Memory B cell (primary cell): ENCODE data around the gene ASB1.

Source experiments
- ATAC-seq: fragments of 150-1000 bp; cut with Tn5 transposase; 2 replicates; pipeline ENCODE4 v1.10.0; 2021; ENCODE audit warnings: low read depth, mild to moderate bottlenecking, moderate library complexity
- DNase-seq, 2 donors: peaks; one replicate each; pipeline ENCODE4 v3.0.0; 2022; ENCODE audit warnings: low spot score in 2 of 2
- H3K27ac Mint-ChIP-seq: one replicate; pipeline ENCODE4 v1.8.0; 2022; ENCODE audit warnings: mild to moderate bottlenecking, moderate library complexity, mixed read lengths
- H3K27me3 Mint-ChIP-seq: one replicate; pipeline ENCODE4 v1.8.0; 2022; ENCODE audit warnings: mixed read lengths
- H3K36me3 Mint-ChIP-seq: one replicate; pipeline ENCODE4 v1.8.0; 2022; ENCODE audit warnings: mild to moderate bottlenecking, mixed read lengths
- H3K4me1 Mint-ChIP-seq: one replicate; pipeline ENCODE4 v1.8.0; 2022; ENCODE audit warnings: mixed read lengths
- H3K4me3 Mint-ChIP-seq: one replicate; pipeline ENCODE4 v1.8.0; 2022; ENCODE audit warnings: mild to moderate bottlenecking, moderate library complexity, mixed read lengths
- H3K9me3 Mint-ChIP-seq: one replicate; pipeline ENCODE4 v1.8.0; 2022; ENCODE audit warnings: mixed read lengths

The ASB1 gene

GRCh38 chr2:238450440-238450861 is 23.7 kb downstream of the ASB1 start:
- DNase-seq (no peak), ATAC-seq (no peak)
- Mint-ChIP-seq H3K9me3 (peaks cover 6% of the 10 kb centered on the region), H3K27me3 (no peaks in the 10 kb centered on the region), H3K36me3 (peaks cover 50% of the 10 kb centered on the region), H3K4me1 (no peaks in the 10 kb centered on the region), H3K27ac (no peak overlapping the region), H3K4me3 (no peak overlapping the region)

GRCh38 chr2:238453842-238454241 is 27.1 kb downstream of the ASB1 start:
- DNase-seq (no peak), ATAC-seq (no peak)
- Mint-ChIP-seq H3K4me3 (no peak overlapping the region), H3K27ac (no peak overlapping the region), H3K36me3 (peaks cover 30% of the 10 kb centered on the region), H3K9me3 (peaks cover 14% of the 10 kb centered on the region), H3K27me3 (no peaks in the 10 kb centered on the region), H3K4me1 (no peaks in the 10 kb centered on the region)

DNA sequence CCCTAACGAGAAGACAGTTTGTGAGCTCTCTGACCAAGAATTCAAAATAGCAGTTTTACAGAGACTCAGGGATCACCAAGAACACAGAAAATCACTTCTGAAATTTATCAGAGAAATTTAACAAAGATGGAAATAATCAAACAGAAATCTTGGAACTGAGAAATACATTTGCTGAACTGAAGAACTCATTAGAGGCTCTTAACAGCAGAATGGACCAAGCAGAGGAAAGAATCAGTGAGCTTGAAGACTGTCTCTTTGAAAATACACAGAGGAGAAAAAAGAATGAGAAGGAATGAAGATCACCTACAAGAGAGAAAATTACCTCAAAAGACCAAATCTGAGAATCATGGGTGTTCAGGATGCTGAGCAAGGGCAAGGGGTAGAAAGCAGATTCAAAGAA is 29.7 kb downstream of the ASB1 start:
- ATAC-seq = no peak
- no peaks in the 10 kb centered on the region for H3K27me3 Mint-ChIP-seq
- peaks cover 16% of the 10 kb centered on the region for H3K36me3 Mint-ChIP-seq
- H3K27ac Mint-ChIP-seq = no peak overlapping the region
- DNase-seq = no peak
- peaks cover 14% of the 10 kb centered on the region for H3K9me3 Mint-ChIP-seq
- H3K4me3 Mint-ChIP-seq = no peak overlapping the region
- H3K4me1 Mint-ChIP-seq = no peaks in the 10 kb centered on the region

GRCh38 chr2:238456970-238457926 is 30.5 kb downstream of the ASB1 start:
- Mint-ChIP-seq H3K9me3 (peaks cover 14% of the 10 kb centered on the region), H3K4me1 (no peaks in the 10 kb centered on the region), H3K27me3 (no peaks in the 10 kb centered on the region), H3K27ac (no peak overlapping the region), H3K36me3 (peaks cover 8% of the 10 kb centered on the region), H3K4me3 (no peak overlapping the region)
- ATAC-seq (no peak), DNase-seq (no peak)

DNA sequence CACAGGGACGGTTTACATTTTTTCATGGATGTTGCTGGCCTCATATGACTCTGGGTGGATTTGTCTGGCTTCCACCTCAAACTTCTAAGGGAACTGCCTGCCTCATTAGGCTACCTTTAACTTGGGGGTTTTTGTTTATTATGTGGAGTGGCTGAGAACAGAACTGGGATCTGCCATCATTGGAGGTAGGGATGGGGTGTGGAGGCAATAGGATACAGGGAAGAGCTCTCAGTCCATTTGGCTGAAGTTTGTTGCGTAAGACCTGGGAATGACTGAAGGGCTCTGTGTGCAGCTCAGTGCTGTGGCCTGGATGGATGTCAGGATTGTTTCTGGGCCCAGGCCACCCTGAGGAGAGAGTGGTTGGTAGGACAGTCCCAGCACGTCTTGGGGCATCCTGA is 31.2 kb downstream of the ASB1 start:
- H3K4me3 Mint-ChIP-seq = no peak overlapping the region
- H3K27ac Mint-ChIP-seq = no peak overlapping the region
- DNase-seq (no peak), ATAC-seq (no peak)
- peaks cover 2% of the 10 kb centered on the region for H3K4me1 Mint-ChIP-seq
- H3K9me3 Mint-ChIP-seq = peaks cover 15% of the 10 kb centered on the region
- peaks cover 5% of the 10 kb centered on the region for H3K36me3 Mint-ChIP-seq
- no peaks in the 10 kb centered on the region for H3K27me3 Mint-ChIP-seq

- no peaks in the 10 kb centered on the region for H3K27me3 Mint-ChIP-seq
- ATAC-seq (no peak), DNase-seq (no peak)
- peaks cover 5% of the 10 kb centered on the region for H3K36me3 Mint-ChIP-seq
- H3K4me3 Mint-ChIP-seq = no peak overlapping the region
- peaks cover 2% of the 10 kb centered on the region for H3K4me1 Mint-ChIP-seq
- peaks cover 15% of the 10 kb centered on the region for H3K9me3 Mint-ChIP-seq
- no peak overlapping the region for H3K27ac Mint-ChIP-seq
Observed at GRCh38 chr2:238458651-238459050, 31.9 kb downstream of the ASB1 start.

DNA sequence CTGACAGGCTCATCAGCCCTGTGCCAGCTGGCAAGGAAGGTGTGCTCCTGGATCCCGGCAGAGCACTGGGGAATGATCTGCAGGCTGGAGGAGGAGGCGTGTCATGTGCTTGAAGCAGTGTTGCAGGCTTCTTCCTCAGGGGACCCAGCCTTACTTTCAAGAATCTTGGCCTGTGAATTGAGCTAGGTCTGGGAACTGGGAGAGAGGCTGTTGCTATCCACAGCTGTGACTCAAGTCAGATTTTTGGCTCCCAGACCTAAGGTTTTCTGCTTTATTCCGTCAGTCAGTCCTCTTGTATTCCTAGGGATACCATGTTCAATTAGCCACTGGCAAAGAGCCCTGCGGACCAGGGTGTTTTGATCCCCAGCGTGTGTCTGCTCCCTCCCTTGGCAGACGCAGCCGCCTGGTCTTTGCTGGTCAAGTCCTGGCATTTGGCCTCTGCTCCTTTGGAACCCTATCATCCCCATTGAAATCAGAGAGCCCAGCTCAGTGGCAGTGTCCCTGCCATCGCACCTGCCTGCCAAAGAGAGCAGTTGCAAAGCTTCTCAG is 32.4 kb downstream of the ASB1 start:
- H3K4me1 Mint-ChIP-seq = peaks cover 2% of the 10 kb centered on the region
- peaks cover 13% of the 10 kb centered on the region for H3K9me3 Mint-ChIP-seq
- no peak for ATAC-seq
- no peak for DNase-seq
- H3K36me3 Mint-ChIP-seq = peaks cover 5% of the 10 kb centered on the region
- no peak overlapping the region for H3K4me3 Mint-ChIP-seq
- no peak overlapping the region for H3K27ac Mint-ChIP-seq
- H3K27me3 Mint-ChIP-seq = no peaks in the 10 kb centered on the region

DNA sequence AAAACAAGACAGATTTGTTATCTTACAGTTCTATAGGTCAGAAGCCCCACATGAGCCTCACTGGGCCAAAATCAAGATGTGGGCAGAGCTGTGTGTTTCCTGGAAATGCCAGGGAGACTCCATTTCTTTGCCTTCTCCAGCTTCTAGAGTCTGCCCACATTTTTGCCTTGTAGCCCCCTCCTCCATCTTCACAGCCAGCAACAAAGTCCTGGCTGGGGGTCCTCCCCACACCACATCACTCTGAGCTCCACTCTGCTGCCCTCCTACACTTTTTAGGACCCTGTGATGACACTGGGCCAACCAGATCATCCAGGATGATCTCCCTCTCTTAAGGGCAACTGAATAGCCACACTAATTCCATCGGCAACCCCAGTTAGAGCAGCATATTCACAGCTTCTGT is 34.3 kb downstream of the ASB1 start:
- H3K36me3 Mint-ChIP-seq = peaks cover 5% of the 10 kb centered on the region
- ATAC-seq = no peak
- no peak overlapping the region for H3K4me3 Mint-ChIP-seq
- H3K4me1 Mint-ChIP-seq = peaks cover 2% of the 10 kb centered on the region
- no peak overlapping the region for H3K27ac Mint-ChIP-seq
- H3K9me3 Mint-ChIP-seq = peaks cover 9% of the 10 kb centered on the region
- no peak for DNase-seq
- no peaks in the 10 kb centered on the region for H3K27me3 Mint-ChIP-seq

DNA sequence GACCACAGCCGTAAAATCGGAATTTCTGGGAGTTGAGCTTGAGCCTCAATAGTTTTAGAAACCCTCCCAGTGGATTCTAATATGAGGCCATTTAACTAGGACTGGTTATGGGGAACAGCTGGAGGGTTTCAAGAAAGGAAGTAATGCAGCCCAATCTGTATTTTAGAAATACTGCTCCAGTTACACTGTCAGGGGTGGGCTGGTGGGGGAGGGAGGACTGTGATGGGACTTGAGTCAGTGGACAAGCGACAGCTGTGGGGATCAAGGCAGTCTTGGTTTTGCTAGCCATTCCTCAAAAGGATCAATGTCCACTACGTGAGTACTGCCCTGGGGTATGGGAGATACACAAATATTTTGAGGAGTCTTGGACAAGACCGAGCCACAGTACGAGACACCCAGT is 34.8 kb downstream of the ASB1 start:
- peaks cover 3% of the 10 kb centered on the region for H3K36me3 Mint-ChIP-seq

DNA sequence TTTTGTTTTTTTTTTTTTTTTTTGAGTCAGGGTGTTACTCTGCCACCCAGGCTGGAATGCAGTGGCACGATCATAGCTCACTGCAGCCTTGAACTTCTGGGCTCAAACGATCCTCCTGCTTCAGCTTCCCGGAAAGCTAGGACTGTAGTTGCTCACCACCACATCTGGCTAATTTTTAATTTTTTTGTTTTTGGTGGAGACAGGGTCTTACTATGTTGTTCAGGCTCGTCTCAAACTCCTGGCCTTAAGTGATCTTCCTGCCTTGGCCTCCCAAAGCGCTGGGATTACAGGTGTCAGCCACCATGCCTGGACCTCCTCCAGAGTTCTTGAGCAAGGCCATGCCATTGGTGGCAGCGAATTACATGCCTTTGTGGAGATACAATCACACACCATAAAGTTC is 35.2 kb downstream of the ASB1 start:
- H3K4me1 Mint-ChIP-seq = peaks cover 2% of the 10 kb centered on the region
- DNase-seq = no peak
- no peak overlapping the region for H3K4me3 Mint-ChIP-seq
- ATAC-seq = no peak
- peaks cover 1% of the 10 kb centered on the region for H3K9me3 Mint-ChIP-seq
- no peak overlapping the region for H3K27ac Mint-ChIP-seq
- H3K36me3 Mint-ChIP-seq = peaks cover 1% of the 10 kb centered on the region
- H3K27me3 Mint-ChIP-seq = no peaks in the 10 kb centered on the region

More for the DNA sequence above, 34.8 kb downstream of the ASB1 start:
- DNase-seq (no peak), ATAC-seq (no peak)
- no peaks in the 10 kb centered on the region for H3K27me3 Mint-ChIP-seq
- H3K9me3 Mint-ChIP-seq = peaks cover 5% of the 10 kb centered on the region
- no peak overlapping the region for H3K27ac Mint-ChIP-seq
- H3K4me3 Mint-ChIP-seq = no peak overlapping the region
- H3K4me1 Mint-ChIP-seq = peaks cover 2% of the 10 kb centered on the region

GRCh38 chr2:238462782-238463396 is 36.2 kb downstream of the ASB1 start:
- no peak overlapping the region for H3K4me3 Mint-ChIP-seq
- ATAC-seq (peak; percentile 50), DNase-seq (no peak)
- H3K36me3 Mint-ChIP-seq = peaks cover 1% of the 10 kb centered on the region
- no peak overlapping the region for H3K27ac Mint-ChIP-seq
- peaks cover 1% of the 10 kb centered on the region for H3K9me3 Mint-ChIP-seq
- H3K4me1 Mint-ChIP-seq = peaks cover 2% of the 10 kb centered on the region
- H3K27me3 Mint-ChIP-seq = no peaks in the 10 kb centered on the region

- Mint-ChIP-seq H3K27ac (no peak overlapping the region), H3K9me3 (peaks cover 8% of the 10 kb centered on the region), H3K4me1 (peaks cover 2% of the 10 kb centered on the region), H3K4me3 (no peak overlapping the region), H3K36me3 (peaks cover 14% of the 10 kb centered on the region), H3K27me3 (peaks cover 1% of the 10 kb centered on the region)
- ATAC-seq (no peak), DNase-seq (no peak)
Observed at GRCh38 chr2:238464389-238464788, 37.7 kb downstream of the ASB1 start.

GRCh38 chr2:238465487-238466242 is 38.9 kb downstream of the ASB1 start:
- peaks cover 8% of the 10 kb centered on the region for H3K9me3 Mint-ChIP-seq
- peaks cover 2% of the 10 kb centered on the region for H3K4me1 Mint-ChIP-seq
- no peak overlapping the region for H3K27ac Mint-ChIP-seq
- peaks cover 1% of the 10 kb centered on the region for H3K27me3 Mint-ChIP-seq
- ATAC-seq (no peak), DNase-seq (no peak)
- peaks cover 20% of the 10 kb centered on the region for H3K36me3 Mint-ChIP-seq
- H3K4me3 Mint-ChIP-seq = no peak overlapping the region
